Activated naive CD4-positive, alpha-beta T cell treated with Interleukin-2 at 50 U/mL for 16 hours (primary cell): ENCODE measurements around the gene TIGD1.

ENCODE experiments used
- DNase-seq: peaks from one replicate; pipeline ENCODE4 v3.0.0-alpha.2; 2020

The TIGD1 gene

GRCh38 chr2:232569541-232569940 lies 19.2 kb upstream of the TIGD1 start:
- DNase-seq, result no peak

- DNase-seq, result no peak
Observed at GRCh38 chr2:232568161-232568560, 17.8 kb upstream of the TIGD1 start.

GRCh38 chr2:232567721-232568120 lies 17.4 kb upstream of the TIGD1 start:
- DNase-seq, result no peak

GRCh38 chr2:232563580-232563979 lies 13.2 kb upstream of the TIGD1 start:
- no peak for DNase-seq

- no peak for DNase-seq
Observed at GRCh38 chr2:232562515-232563151, 12.3 kb upstream of the TIGD1 start.

- no peak for DNase-seq
Observed at GRCh38 chr2:232556426-232556825, 6.1 kb upstream of the TIGD1 start.

GRCh38 chr2:232551776-232552175 lies 1.4 kb upstream of the TIGD1 start:
- DNase-seq, result no peak

- no peak for DNase-seq
Observed at GRCh38 chr2:232551250-232551638, 887 bp upstream of the TIGD1 start.

- no peak for DNase-seq
Observed at GRCh38 chr2:232549655-232550353, 553 bp downstream of the TIGD1 start.

- no peak for DNase-seq
Observed at GRCh38 chr2:232547991-232548390, 2.4 kb downstream of the TIGD1 start.

- no peak for DNase-seq
Observed at GRCh38 chr2:232545511-232546375, 4.6 kb downstream of the TIGD1 start.

- DNase-seq, result no peak
Observed at GRCh38 chr2:232544674-232545073, 5.7 kb downstream of the TIGD1 start.

- no peak for DNase-seq
Observed at GRCh38 chr2:232543928-232544631, 6.3 kb downstream of the TIGD1 start.

- no peak for DNase-seq
Observed at GRCh38 chr2:232543491-232543890, 6.9 kb downstream of the TIGD1 start.

GRCh38 chr2:232542715-232543467 lies 7.5 kb downstream of the TIGD1 start:
- DNase-seq, result no peak

- no peak for DNase-seq
Observed at GRCh38 chr2:232541961-232542714, 8.2 kb downstream of the TIGD1 start.

- DNase-seq, result no peak
Observed at GRCh38 chr2:232541195-232541960, 9.0 kb downstream of the TIGD1 start.

- DNase-seq, result no peak
Observed at GRCh38 chr2:232540441-232541041, 9.8 kb downstream of the TIGD1 start.

- DNase-seq, result no peak
Observed at GRCh38 chr2:232539298-232540231, 10.8 kb downstream of the TIGD1 start, which contains the start of gene CHRNG. CHRNG (plus strand) TSS chr2:232539692; CDS start chr2:232539748, 56 bp downstream.
